GM12878 (cell line): ENCODE results near the gene IRF2BP1. TPM values are rescaled to one million over a fixed set of nuclear protein-coding genes. Genes with fewer than 3 reads are reported as not detected.

Experiments used
- ATF3 ChIP-seq: IDR thresholded peaks from 2 replicates; pipeline ENCODE4 v1.6.1; 2011; ENCODE audit warnings: low read depth, mild to moderate bottlenecking, low read length, moderate library complexity, borderline replicate concordance; ENCODE audit errors: extremely low read depth
- ATF7 ChIP-seq: fragments of 450-650 bp; IDR thresholded peaks from 2 replicates; pipeline ENCODE4 v1.6.1; 2016; ENCODE audit warnings: low read depth, mild to moderate bottlenecking
- FOXK2 ChIP-seq: fragments of 450-650 bp; IDR thresholded peaks from 2 replicates; pipeline ENCODE4 v1.6.1; 2017; ENCODE audit warnings: mild to moderate bottlenecking, moderate library complexity
- HDGF ChIP-seq: fragments of 450-650 bp; IDR thresholded peaks from 2 replicates; pipeline ENCODE4 v1.6.1; 2016; ENCODE audit warnings: antibody characterized with exemption
- IRF5 ChIP-seq: fragments of 450-650 bp; IDR thresholded peaks from 2 replicates; pipeline ENCODE4 v1.6.1; 2017; ENCODE audit warnings: borderline replicate concordance
- MYC ChIP-seq: IDR thresholded peaks from 2 replicates; pipeline ENCODE4 v1.6.1; 2011; ENCODE audit warnings: mild to moderate bottlenecking, low read length, moderate library complexity, inconsistent platforms; ENCODE audit not compliant: insufficient read depth, insufficient replicate concordance, insufficient read length, severe bottlenecking
- NFIC ChIP-seq: IDR thresholded peaks from 2 replicates; pipeline ENCODE4 v1.6.1; 2012; ENCODE audit warnings: low read depth, mild to moderate bottlenecking, inconsistent platforms, low read length, moderate library complexity
- NR2C2 ChIP-seq: IDR thresholded peaks from 2 replicates; pipeline ENCODE4 v1.6.1; 2011; ENCODE audit warnings: borderline replicate concordance, low read depth; ENCODE audit not compliant: control insufficient read depth, insufficient read length
- NRF1 ChIP-seq: conservative IDR thresholded peaks from 2 replicates; pipeline ENCODE4 v1.6.1; 2011; ENCODE audit warnings: mild to moderate bottlenecking, low read depth, low read length, improper control_type of control experiment
- PAX5 ChIP-seq: IDR thresholded peaks from 2 replicates; pipeline ENCODE4 v1.6.1; 2011; ENCODE audit warnings: low read depth, low read length, borderline replicate concordance
- PAX8 ChIP-seq: fragments of 450-650 bp; IDR thresholded peaks from 2 replicates; pipeline ENCODE4 v1.6.1; 2017; ENCODE audit warnings: mild to moderate bottlenecking, moderate library complexity
- POLR2AphosphoS2 ChIP-seq: IDR thresholded peaks from 2 replicates; pipeline ENCODE4 v1.6.1; 2011; ENCODE audit warnings: low read depth, mild to moderate bottlenecking, low read length, improper control_type of control experiment, moderate library complexity
- RB1 ChIP-seq: fragments of 450-650 bp; formaldehyde crosslinking; IDR thresholded peaks from 2 replicates; pipeline ENCODE4 v1.6.1; 2017; ENCODE audit warnings: mild to moderate bottlenecking, borderline replicate concordance
- RCOR1 ChIP-seq: conservative IDR thresholded peaks from 2 replicates; pipeline ENCODE4 v1.6.1; 2012; ENCODE audit warnings: low read depth, low read length, improper control_type of control experiment
- STAT3 ChIP-seq: IDR thresholded peaks from 2 replicates; pipeline ENCODE4 v1.6.1; 2011; ENCODE audit warnings: low read depth, low read length, improper control_type of control experiment
- TAF1 ChIP-seq: IDR thresholded peaks from 2 replicates; pipeline ENCODE4 v1.6.1; 2011; ENCODE audit warnings: mild to moderate bottlenecking, low read depth, low read length, borderline replicate concordance
- TCF7 ChIP-seq: IDR thresholded peaks from 2 replicates; pipeline ENCODE4 v1.6.1; 2014; ENCODE audit warnings: antibody characterized with exemption, borderline replicate concordance
- ZBTB4 ChIP-seq: fragments of 450-650 bp; formaldehyde crosslinking; IDR thresholded peaks from 2 replicates; pipeline ENCODE4 v1.4.0; 2022; ENCODE audit warnings: mild to moderate bottlenecking, moderate library complexity
- ZNF207 ChIP-seq: fragments of 450-650 bp; IDR thresholded peaks from 2 replicates; pipeline ENCODE4 v1.6.1; 2014; ENCODE audit warnings: antibody characterized with exemption, mild to moderate bottlenecking, borderline replicate concordance
- ZNF217 ChIP-seq: fragments of 450-650 bp; IDR thresholded peaks from 2 replicates; pipeline ENCODE4 v1.6.1; 2017; ENCODE audit warnings: antibody characterized with exemption, mild to moderate bottlenecking
- ZNF592 ChIP-seq: fragments of 450-650 bp; IDR thresholded peaks from 2 replicates; pipeline ENCODE4 v1.6.1; 2017; ENCODE audit warnings: mild to moderate bottlenecking, moderate library complexity
- polyA plus RNA-seq, 11 experiments: library from polyadenylated mRNA; depleted of rRNA in 4 of 11; unstranded in 6 of 11; stranded (reverse) in 5 of 11; fragments of >200 nt; fragmentation: Nextera tagmentation in 4 of 11; fragmentation: Illumina TruSeq in 1 of 11; extraction: Ambion mirVana in 4 of 11; extraction: Trizol in 1 of 11; gene quantifications; 1 replicate in 1 of 11; 2 replicates in 10 of 11; pipeline versions ENCODE4 v1.2.1 to v1.2.3, GENCODE V29; 2011 to 2016; ENCODE audit warnings: inconsistent platforms in 2 of 11, missing spikeins in 2 of 11, low read depth in 1 of 11
- total RNA-seq, 4 experiments: library from RNA; depleted of rRNA in 3 of 4; stranded (reverse); fragments of >200 nt in 3 of 4; fragmentation: Illumina TruSeq in 1 of 4; extraction: Trizol in 1 of 4; gene quantifications; 2 replicates each; pipeline versions ENCODE4 v1.2.1 to v1.2.3, GENCODE V29; 2013 to 2021

The IRF2BP1 gene
- total and polyA plus RNA-seq, 10 of the 15 experiments (the other 5 are each of a cell fraction or from before 2014, with no cell fraction given): 0.31 to 24.4 (median 4.4) TPM

DNA sequence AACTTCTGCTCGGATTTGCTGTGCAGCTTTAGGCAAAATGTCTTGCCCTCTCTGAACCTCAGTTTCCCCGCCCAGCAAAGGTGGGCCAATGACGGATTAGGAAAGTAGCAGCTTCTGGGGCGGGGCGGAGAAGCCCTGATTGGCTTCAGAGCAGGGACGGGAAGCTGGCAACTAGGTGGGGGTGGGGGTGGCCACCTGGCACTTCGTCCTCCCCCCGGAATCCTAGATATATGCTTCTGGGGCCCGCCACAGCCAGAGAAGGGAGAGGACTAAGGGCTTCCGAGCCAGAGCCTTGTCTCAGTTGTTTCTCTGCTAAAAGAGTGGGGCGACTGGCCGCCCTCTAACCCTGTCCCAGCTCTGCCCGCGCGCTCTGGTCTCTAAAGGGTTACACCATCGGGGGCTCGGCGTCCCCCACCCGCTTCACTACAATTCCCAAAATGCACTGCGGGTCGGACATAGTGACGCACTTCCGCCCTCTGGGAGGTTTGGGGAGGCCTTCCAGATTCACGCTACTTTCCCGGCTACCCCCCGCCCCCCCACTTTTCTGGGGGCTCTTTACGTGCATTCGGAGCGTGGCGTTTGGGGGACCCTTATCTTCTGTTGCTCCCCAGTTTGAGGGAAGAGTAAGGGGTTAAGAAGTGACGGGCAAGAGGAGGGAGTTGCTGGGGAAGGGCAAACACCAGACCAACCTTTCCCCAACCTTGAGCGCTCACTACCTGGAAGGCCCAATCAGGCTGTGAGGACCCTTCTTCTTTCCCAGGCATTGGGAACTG is 672 bp upstream of the IRF2BP1 start (continued):
- TF ChIP-seq ZBTB4 (CRISPR knock-in tag) (no peak), PAX8 (no peak), ZNF217 (no peak), POLR2AphosphoS2 (peak; percentile 30; the same call in 1 of the 2 replicates), PAX5 (0 out of 2 replicates have a peak, but pooled peaks have one; percentile 65), ZNF207 (no peak), STAT3 (no peak), TAF1 (peak; percentile 29; the same call in 1 of the 2 replicates), TCF7 (peak; percentile 32; the same call in 1 of the 2 replicates), IRF5 (no peak), NRF1 (no peak), RB1 (no peak; the same call in 1 of the 2 replicates), ATF7 (peak; percentile 89), MYC (no peak), FOXK2 (peak; percentile 81), ZNF592 (no peak), RCOR1 (0 out of 2 replicates have a peak, but pooled peaks have one; percentile 74), ATF3 (no peak), NFIC (no peak), HDGF (no peak; the same call in 1 of the 2 replicates), NR2C2 (no peak)
